Sigmoid colon (tissue), 4 donors: ENCODE data around the gene BCOR.

ENCODE experiments used
- CTCF ChIP-seq, 4 experiments: fragments of 450-650 bp in 3 of 4; fragments of 200-600 bp in 1 of 4; IDR thresholded peaks; one replicate each; pipeline ENCODE4 v1.5.1; 2016 to 2019; ENCODE audit warnings: antibody characterized with exemption in 4 of 4, mild to moderate bottlenecking in 3 of 4, moderate library complexity in 2 of 4
- EP300 ChIP-seq, 4 donors: sonication (generic); formaldehyde crosslinking; IDR thresholded peaks; one replicate each; pipeline ENCODE4 v1.6.1; 2017; ENCODE audit warnings: antibody characterized with exemption in 4 of 4
- POLR2A ChIP-seq, 2 donors: fragments of 450-650 bp; IDR thresholded peaks; one replicate each; pipeline ENCODE4 v1.6.1; 2016; ENCODE audit warnings: antibody characterized with exemption in 2 of 2, mild to moderate bottlenecking in 2 of 2, moderate library complexity in 2 of 2
- POLR2AphosphoS5 ChIP-seq, 4 donors: sonication (generic); formaldehyde crosslinking; IDR thresholded peaks; one replicate each; pipeline ENCODE4 v1.6.1; 2017; ENCODE audit warnings: antibody characterized with exemption in 4 of 4

- TF ChIP-seq CTCF (IDR thresholded peaks at IDR 0.05), result no peak
- no peak for TF ChIP-seq POLR2A (IDR thresholded peaks at IDR 0.05)
- TF ChIP-seq EP300 (IDR thresholded peaks at IDR 0.05), result no peak
- TF ChIP-seq POLR2AphosphoS5 (IDR thresholded peaks at IDR 0.05), result no peak
These were observed 14.1 kb upstream of the BCOR start for GRCh38 chrX:40111868-40112267.
